ENCODE measurements around the gene EYS.

DNA sequence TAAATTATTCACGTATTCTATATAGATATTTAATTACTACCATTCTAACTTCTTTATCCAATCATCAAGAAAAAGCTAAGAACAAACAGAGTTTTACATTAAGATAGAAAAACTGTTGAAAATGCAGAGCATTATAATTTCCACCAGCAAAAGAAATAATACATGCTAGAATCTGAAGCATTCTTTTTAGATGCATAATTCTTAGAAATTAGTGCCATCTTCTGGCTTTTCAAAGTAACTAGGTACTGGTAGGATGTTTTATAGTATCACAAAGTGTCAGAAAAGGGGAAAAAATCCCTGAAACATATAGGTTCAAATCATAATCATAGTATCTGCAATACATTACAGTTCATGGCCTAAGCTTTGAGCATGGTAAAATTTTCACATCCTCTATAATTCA lies 1892.6 kb downstream of the EYS start:
- TF ChIP-seq ZNF274 (IDR thresholded peaks at IDR 0.05; ENCODE audit: low read depth, low read length), result no peak
- no peak for TF ChIP-seq SUZ12 (IDR thresholded peaks at IDR 0.05; ENCODE audit: extremely low read depth, insufficient read depth, insufficient read length)
- TF ChIP-seq YY1 (IDR thresholded peaks at IDR 0.05; ENCODE audit: insufficient read depth, insufficient read length), result no peak
